Osteoblast (primary cell): ENCODE measurements around the gene CADM4. TPM values are rescaled to one million over a fixed set of nuclear protein-coding genes. Genes with fewer than 3 reads are reported as not detected.
A peak's percentile ranks its signal among the peaks of the same experiment; 100 is the strongest.

Experiments used
- DNase-seq: peaks from one replicate; pipeline ENCODE4 v3.0.0; 2011; ENCODE audit warnings: low spot score, mixed read lengths; ENCODE audit not compliant: insufficient read length; ENCODE audit errors: missing footprints
- H2AFZ ChIP-seq: 2 replicates; pipeline ENCODE4 v1.6.0; 2011; ENCODE audit warnings: mild to moderate bottlenecking, low read length
- H3K27ac ChIP-seq: 2 replicates; pipeline ENCODE4 v1.5.1; 2011; ENCODE audit warnings: mild to moderate bottlenecking, low read depth, low read length, moderate library complexity
- H3K27me3 ChIP-seq: 2 replicates; pipeline ENCODE4 v1.6.0; 2012; ENCODE audit warnings: mild to moderate bottlenecking, control low read depth, inconsistent platforms, low read length, moderate library complexity; ENCODE audit not compliant: insufficient read depth
- H3K36me3 ChIP-seq: 2 replicates; pipeline ENCODE4 v1.5.1; 2011; ENCODE audit warnings: mild to moderate bottlenecking, low read length, control low read depth, moderate library complexity; ENCODE audit not compliant: insufficient read depth
- H3K4me1 ChIP-seq: 2 replicates; pipeline ENCODE4 v1.5.1; 2011; ENCODE audit warnings: mild to moderate bottlenecking, low read length, control low read depth, moderate library complexity; ENCODE audit not compliant: insufficient read depth
- H3K4me2 ChIP-seq: 2 replicates; pipeline ENCODE4 v1.6.0; 2011; ENCODE audit warnings: mild to moderate bottlenecking, low read length; ENCODE audit not compliant: insufficient read depth
- H3K4me3 ChIP-seq: fragments of 200-600 bp; sonication (generic); 3 replicates; pipeline ENCODE4 v1.5.1; 2012; ENCODE audit warnings: mild to moderate bottlenecking, low read length, inconsistent platforms; ENCODE audit not compliant: insufficient read depth
- H3K79me2 ChIP-seq: 2 replicates; pipeline ENCODE4 v1.6.0; 2012; ENCODE audit warnings: mild to moderate bottlenecking, low read length, control low read depth, inconsistent platforms; ENCODE audit not compliant: insufficient read depth
- H3K9me3 ChIP-seq: 2 replicates; pipeline ENCODE4 v1.5.1; 2011; ENCODE audit warnings: low read depth, low read length, control low read depth
- H4K20me1 ChIP-seq: 2 replicates; pipeline ENCODE4 v1.6.0; 2012; ENCODE audit warnings: mild to moderate bottlenecking, low read length, control low read depth; ENCODE audit not compliant: insufficient read depth
- CTCF ChIP-seq: IDR thresholded peaks from 2 replicates; pipeline ENCODE4 v1.5.1; 2011; ENCODE audit warnings: mild to moderate bottlenecking, low read depth, low read length, moderate library complexity; ENCODE audit errors: extremely low read depth
- total RNA-seq: library from RNA; depleted of rRNA; stranded (reverse); fragments of >200 nt; gene quantifications from 2 replicates; pipeline ENCODE4 v1.2.3, GENCODE V29; 2012

CADM4 gene
- total RNA-seq, 1 donor: 1.4 TPM

GRCh38 chr19:43631491-43631890, 8.2 kb downstream of the CADM4 start:
- Histone ChIP-seq H4K20me1 (no peaks in the 10 kb centered on the region), H3K27ac (no peak overlapping the region), H3K4me1 (peaks cover 24% of the 10 kb centered on the region), H2AFZ (no peak overlapping the region), H3K9me3 (no peaks in the 10 kb centered on the region), H3K36me3 (no peaks in the 10 kb centered on the region), H3K4me2 (no peak overlapping the region), H3K4me3 (no peak overlapping the region), H3K79me2 (no peaks in the 10 kb centered on the region), H3K27me3 (no peaks in the 10 kb centered on the region)
- TF ChIP-seq CTCF: no peak
- no peak for DNase-seq

- H3K4me2 ChIP-seq: no peak overlapping the region
- H3K36me3 ChIP-seq: no peaks in the 10 kb centered on the region
- peak; percentile 43 for DNase-seq
- H3K4me3 ChIP-seq: no peak overlapping the region
- no peak overlapping the region for H2AFZ ChIP-seq
- H4K20me1 ChIP-seq: no peaks in the 10 kb centered on the region
- H3K4me1 ChIP-seq: no peaks in the 10 kb centered on the region
- no peak for TF ChIP-seq CTCF
- no peaks in the 10 kb centered on the region for H3K9me3 ChIP-seq
- H3K27ac ChIP-seq: no peak overlapping the region
- no peaks in the 10 kb centered on the region for H3K27me3 ChIP-seq
- H3K79me2 ChIP-seq: no peaks in the 10 kb centered on the region
Observed at GRCh38 chr19:43628646-43629326, 10.9 kb downstream of the CADM4 start.

GRCh38 chr19:43626838-43627237, 12.8 kb downstream of the CADM4 start:
- TF ChIP-seq CTCF: no peak
- H4K20me1 ChIP-seq: no peaks in the 10 kb centered on the region
- H3K4me2 ChIP-seq: no peak overlapping the region
- H3K36me3 ChIP-seq: no peaks in the 10 kb centered on the region
- DNase-seq: peak; percentile 22
- no peaks in the 10 kb centered on the region for H3K9me3 ChIP-seq
- no peak overlapping the region for H2AFZ ChIP-seq
- no peak overlapping the region for H3K4me3 ChIP-seq
- no peaks in the 10 kb centered on the region for H3K79me2 ChIP-seq
- no peak overlapping the region for H3K27ac ChIP-seq
- H3K27me3 ChIP-seq: no peaks in the 10 kb centered on the region
- H3K4me1 ChIP-seq: no peaks in the 10 kb centered on the region

GRCh38 chr19:43625918-43626579, 13.6 kb downstream of the CADM4 start:
- Histone ChIP-seq H3K27me3 (no peaks in the 10 kb centered on the region), H3K4me1 (no peaks in the 10 kb centered on the region), H4K20me1 (no peaks in the 10 kb centered on the region), H3K4me3 (no peak overlapping the region), H3K9me3 (no peaks in the 10 kb centered on the region), H3K27ac (no peak overlapping the region), H2AFZ (no peak overlapping the region), H3K36me3 (no peaks in the 10 kb centered on the region), H3K4me2 (no peak overlapping the region), H3K79me2 (no peaks in the 10 kb centered on the region)
- DNase-seq: peak; percentile 62
- TF ChIP-seq CTCF: no peak
